GM19238 (cell line): Measurements from ENCODE around the gene TMSB4Y.

Experiments used
- DNase-seq: peaks from one replicate; pipeline ENCODE4 v3.0.0; 2011; ENCODE audit warnings: low spot score; ENCODE audit not compliant: insufficient read length

The TMSB4Y gene

GRCh38 chrY:13703568-13703968, at the start of gene TMSB4Y:
TSS of gene TMSB4Y (plus strand) at chrY:13703899.
- DNase-seq = no peak

- DNase-seq = no peak
These were observed 39.5 kb upstream of the TMSB4Y start for GRCh38 chrY:13664162-13664561.

GRCh38 chrY:13671122-13671521, 32.6 kb upstream of the TMSB4Y start:
- no peak for DNase-seq

GRCh38 chrY:13702276-13702675, 1.4 kb upstream of the TMSB4Y start:
- DNase-seq = no peak

- no peak for DNase-seq
These were observed 627 bp downstream of the TMSB4Y start for GRCh38 chrY:13704121-13704930.

- DNase-seq = no peak
These were observed 1.5 kb downstream of the TMSB4Y start for GRCh38 chrY:13705197-13705596.

- DNase-seq = no peak
These were observed 4.3 kb downstream of the TMSB4Y start for GRCh38 chrY:13708038-13708437.

- DNase-seq = no peak
These were observed 15.3 kb downstream of the TMSB4Y start for GRCh38 chrY:13718996-13719395.

- no peak for DNase-seq
These were observed 25.8 kb downstream of the TMSB4Y start for GRCh38 chrY:13729517-13729916.

GRCh38 chrY:13738618-13739017, 34.9 kb downstream of the TMSB4Y start:
- no peak for DNase-seq

- no peak for DNase-seq
These were observed 47.8 kb downstream of the TMSB4Y start for GRCh38 chrY:13751289-13752071.

- no peak for DNase-seq
These were observed 51.0 kb downstream of the TMSB4Y start for GRCh38 chrY:13754661-13755060.
